Amniotic stem cell (primary cell): ENCODE data around the gene PXMP4.
A peak's percentile ranks its signal among the peaks of the same experiment; 100 is the strongest.
"Not testable (repeated sequence)": the region's sequence is repeated elsewhere in the genome, so short reads cannot be mapped to it uniquely, and the experiment has no call there.

Experiments
- DNase-seq: peaks from one replicate; lab custom pipeline; 2025; lab: John Stamatoyannopoulos, UW

PXMP4 gene

DNA sequence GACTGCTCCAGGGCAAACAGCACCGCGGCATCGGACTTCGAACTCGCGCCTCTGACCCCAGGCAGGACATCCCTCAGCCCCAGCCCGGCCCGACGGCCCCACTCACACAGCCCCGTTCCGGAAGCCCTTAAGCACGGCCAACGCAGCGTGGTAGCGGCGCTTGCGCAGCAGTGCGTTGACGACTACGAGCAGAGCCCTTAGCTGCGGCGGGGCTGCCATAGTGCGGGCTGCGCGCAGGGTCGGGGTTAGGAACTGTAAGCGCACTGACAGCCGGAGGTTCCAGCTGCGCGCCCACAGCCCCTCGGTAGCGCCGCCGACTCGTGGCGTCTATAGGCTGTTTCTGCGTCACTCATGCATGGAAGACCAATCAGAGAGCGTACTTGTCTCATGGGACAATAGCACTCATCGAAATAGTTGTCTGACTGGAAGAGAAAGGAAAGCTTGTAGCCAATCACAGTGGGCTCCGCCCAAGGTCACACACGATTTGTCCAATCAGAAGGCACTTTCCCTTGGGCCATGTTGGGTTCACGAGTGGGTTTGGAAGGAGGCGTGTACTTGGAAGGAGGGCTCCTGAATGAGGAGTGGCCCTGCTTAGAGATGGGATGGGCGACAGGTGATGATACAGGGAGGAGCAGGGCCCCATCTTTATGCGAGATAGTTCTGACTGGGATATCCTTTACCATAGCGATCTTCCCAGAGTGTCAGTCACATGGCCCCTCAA, at the start of gene PXMP4:
PXMP4 (minus strand) TSS at position 322 of the 721 bp plus-strand sequence; CDS start at position 219, 103 bp downstream.
- DNase-seq = peak; percentile 42

GRCh38 chr20:33769043-33769442, 48.9 kb upstream of the PXMP4 start:
- DNase-seq = no peak

- DNase-seq = no peak
These were observed 47.6 kb upstream of the PXMP4 start for GRCh38 chr20:33767777-33768138.

DNA sequence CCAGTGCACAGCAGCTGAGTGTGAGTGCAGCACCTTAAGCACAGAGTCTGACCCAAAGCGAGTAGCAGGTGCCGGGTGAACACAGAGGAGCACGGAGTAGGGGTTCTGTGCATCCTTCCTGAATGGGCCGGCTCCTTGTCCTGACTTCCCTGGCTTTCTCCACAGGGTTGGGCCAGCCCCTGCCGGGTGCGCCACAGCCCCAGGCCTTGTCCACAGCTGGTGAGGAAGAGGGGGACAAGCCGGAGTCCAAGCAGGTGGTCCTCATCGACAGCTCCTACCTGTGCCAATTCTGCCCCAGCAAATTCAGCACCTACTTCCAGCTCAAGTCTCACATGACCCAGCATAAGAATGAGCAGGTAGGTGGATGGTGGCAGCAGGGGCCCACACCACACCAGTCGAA, 46.6 kb upstream of the PXMP4 start:
- no peak for DNase-seq

DNA sequence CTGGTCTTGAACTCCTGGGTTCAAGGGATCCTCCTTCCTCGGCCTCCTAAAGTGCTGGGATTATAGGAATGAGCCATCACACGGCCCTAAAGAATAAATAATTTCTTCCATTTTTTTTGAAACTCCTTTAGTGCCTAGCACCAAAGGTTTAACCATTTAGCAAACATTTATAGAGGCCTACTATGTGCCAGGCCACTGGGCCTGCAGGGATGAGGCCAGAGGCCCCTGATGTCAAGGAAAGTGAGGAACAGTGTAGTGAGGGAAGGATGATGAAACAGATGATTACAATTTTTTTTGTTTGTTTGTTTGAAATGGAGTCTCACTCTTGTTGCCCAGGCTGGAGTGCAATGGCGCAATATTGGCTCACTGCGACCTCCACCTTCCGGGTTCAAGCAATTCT, 45.5 kb upstream of the PXMP4 start:
- no peak for DNase-seq

- no peak for DNase-seq
These were observed 45.0 kb upstream of the PXMP4 start for GRCh38 chr20:33765099-33765498.

- no peak for DNase-seq
These were observed 41.7 kb upstream of the PXMP4 start for GRCh38 chr20:33761698-33762250.

- DNase-seq = no peak
These were observed 37.3 kb upstream of the PXMP4 start for GRCh38 chr20:33757458-33757857.

DNA sequence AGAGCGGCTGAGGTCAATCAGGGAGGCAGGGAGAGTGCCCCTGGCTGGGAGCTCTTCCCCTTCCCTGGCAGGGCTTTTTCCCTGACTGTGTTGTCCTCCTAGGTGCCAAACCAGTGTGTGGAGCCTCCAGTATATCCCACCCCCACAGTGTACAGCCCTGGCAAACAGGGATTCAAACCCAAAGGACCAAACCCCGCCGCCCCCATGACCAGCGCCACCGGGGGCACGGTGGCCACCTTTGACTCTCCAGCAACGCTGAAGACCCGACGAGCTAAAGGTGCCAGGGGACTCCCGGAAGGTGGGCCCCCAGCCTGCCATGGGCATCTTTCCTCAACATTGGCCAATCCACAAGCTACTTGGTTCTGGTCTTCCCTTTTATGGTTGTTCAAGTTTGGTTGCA, 36.9 kb upstream of the PXMP4 start:
- DNase-seq = no peak

DNA sequence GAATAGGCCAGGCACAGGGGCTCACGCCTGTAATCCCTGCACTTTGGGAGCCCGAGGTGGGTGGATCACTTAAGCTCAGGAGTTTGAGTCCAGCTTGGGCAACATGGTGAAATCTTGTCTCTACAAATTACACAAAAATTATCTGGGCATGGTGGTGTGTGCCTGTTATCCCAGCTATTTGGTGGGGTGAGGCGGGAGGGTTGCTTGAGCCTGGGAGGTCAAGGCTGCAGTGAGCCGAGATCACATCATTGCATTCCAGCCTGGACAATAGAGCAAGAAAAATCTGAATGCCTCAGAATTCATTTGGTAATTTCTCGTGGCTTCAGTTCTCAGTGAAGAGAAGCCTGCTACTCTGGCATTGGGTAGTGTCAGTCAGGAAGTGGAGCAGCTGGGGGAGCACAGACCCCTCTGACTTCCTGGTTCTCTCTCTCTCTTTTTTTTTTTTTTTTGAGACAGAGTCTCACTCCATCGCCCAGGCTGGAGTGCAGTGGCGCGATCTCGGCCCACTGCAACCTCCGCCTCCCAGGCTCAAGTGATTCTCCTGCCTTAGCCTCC, 35.9 kb upstream of the PXMP4 start:
- DNase-seq = not testable (repeated sequence)

GRCh38 chr20:33753763-33754162, 33.7 kb upstream of the PXMP4 start:
- DNase-seq = no peak

GRCh38 chr20:33753143-33753542, 33.0 kb upstream of the PXMP4 start:
- DNase-seq = no peak

DNA sequence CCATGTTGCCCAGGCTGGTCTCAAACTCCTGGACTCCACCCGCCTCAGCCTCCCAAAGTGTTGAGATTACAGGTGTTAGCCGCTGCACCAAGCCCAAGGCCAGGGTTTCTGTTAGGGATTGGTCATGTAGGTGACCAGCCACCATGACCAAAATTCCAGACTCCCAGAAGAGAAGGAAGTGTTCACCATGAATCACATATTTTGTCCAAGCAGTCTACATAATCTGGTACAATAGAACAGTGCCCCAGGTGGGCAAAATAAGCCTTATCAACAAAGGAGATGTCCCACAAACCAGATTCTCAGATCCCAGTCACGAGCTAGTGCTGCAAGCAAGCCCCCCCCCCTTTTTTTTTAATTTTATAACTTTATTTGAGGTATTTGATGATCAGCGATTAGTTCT, 31.7 kb upstream of the PXMP4 start:
- no peak for DNase-seq

GRCh38 chr20:33746325-33746998, 26.4 kb upstream of the PXMP4 start:
- DNase-seq = no peak

GRCh38 chr20:33744773-33745385, 24.8 kb upstream of the PXMP4 start:
- DNase-seq = no peak

GRCh38 chr20:33744181-33744580, 24.1 kb upstream of the PXMP4 start:
- no peak for DNase-seq

DNA sequence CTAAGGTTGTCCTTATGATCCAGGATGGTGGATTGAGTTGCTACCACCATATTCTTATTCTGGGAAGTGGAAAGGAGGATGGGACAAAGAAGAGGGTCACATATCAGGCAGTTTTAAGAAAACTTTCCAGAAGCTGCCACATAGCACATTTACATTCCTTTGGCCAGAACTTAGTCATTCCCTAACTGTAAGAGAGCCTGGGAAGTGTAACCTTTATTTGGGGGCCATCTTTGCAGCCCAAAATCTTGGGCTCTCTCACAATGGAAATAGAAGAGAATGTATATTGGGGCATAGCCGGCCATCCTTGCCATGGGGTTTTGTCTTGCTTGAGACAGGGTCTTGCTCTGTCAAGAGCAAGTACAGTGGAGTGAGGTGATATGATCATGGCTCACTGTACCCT, 20.1 kb upstream of the PXMP4 start:
- no peak for DNase-seq

- no peak for DNase-seq
These were observed 19.4 kb upstream of the PXMP4 start for GRCh38 chr20:33739493-33739892.

DNA sequence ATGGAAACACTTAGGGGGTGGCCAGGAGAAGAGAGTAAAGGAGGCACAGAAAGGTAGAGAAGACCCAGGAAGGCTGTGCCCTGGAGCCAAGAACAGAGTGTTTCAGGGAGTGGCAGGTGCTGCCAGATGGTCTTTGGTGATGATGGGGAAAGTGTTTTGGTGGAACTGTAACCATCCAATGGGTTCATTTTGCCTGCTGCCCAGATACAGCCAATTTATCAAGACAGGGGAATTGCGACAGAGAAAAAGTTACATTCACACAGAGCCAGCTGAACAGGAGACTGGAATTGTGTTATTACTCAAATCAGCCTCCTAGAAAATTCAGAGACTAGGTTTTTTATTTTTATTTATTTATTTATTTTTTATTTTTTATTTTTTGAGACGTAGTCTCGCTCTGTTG, 16.9 kb upstream of the PXMP4 start:
- no peak for DNase-seq

GRCh38 chr20:33733654-33734576, 13.8 kb upstream of the PXMP4 start:
- DNase-seq = peak; percentile 17

GRCh38 chr20:33732166-33732970, 12.3 kb upstream of the PXMP4 start:
- DNase-seq = peak; percentile 41
